SK-N-DZ (cell line): ENCODE results near the gene NFIB.
A peak's percentile ranks its signal among the peaks of the same experiment; 100 is the strongest.

ENCODE experiments used
- DNase-seq: peaks from one replicate; pipeline ENCODE4 v3.0.0-alpha.2; 2015; ENCODE audit warnings: low spot score

NFIB gene

GRCh38 chr9:14281136-14281795 lies 32.7 kb downstream of the NFIB start:
- DNase-seq, result no peak

DNA sequence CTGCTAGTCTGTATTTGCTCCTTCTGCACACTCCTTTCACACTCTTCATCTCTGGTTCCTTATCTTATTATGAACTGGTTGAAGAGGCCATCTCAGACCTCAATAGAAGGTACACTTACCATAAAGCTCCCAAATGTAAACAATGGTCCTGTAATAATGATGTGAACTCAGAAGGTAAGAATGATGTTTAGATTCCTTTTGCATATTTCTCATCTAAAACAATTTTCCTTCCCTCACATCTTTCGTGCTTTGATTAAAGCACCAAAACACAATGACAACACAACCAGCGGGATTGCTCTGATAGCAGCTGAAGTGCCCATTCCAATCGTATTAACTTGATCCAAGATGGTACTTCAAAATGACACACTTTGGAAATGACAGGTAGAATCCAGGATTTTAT lies 34.3 kb downstream of the NFIB start:
- no peak for DNase-seq

DNA sequence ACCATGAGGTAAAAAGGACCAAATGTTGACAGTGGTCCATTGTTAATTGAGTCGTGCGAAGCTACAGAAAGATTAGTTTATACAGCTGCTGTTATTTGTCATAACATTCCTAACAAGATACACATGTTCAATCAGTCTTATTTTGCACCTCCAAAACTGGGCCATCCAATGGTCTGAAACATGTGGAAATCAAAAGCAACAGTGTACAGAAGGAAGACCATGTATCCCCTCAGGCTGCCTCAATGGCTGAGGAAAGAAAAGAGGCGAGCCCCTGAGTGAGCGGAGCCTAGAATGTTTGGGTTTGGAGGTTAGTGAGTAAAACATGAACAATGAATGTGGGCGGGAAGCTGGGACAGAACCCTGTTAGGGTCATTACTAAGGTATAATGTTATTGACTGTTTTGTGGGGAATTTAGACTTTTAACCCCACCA lies 35.6 kb downstream of the NFIB start:
- no peak for DNase-seq

GRCh38 chr9:14277761-14278160 lies 36.2 kb downstream of the NFIB start:
- DNase-seq, result no peak

- DNase-seq, result no peak
These were observed 36.7 kb downstream of the NFIB start for GRCh38 chr9:14277244-14277643.

DNA sequence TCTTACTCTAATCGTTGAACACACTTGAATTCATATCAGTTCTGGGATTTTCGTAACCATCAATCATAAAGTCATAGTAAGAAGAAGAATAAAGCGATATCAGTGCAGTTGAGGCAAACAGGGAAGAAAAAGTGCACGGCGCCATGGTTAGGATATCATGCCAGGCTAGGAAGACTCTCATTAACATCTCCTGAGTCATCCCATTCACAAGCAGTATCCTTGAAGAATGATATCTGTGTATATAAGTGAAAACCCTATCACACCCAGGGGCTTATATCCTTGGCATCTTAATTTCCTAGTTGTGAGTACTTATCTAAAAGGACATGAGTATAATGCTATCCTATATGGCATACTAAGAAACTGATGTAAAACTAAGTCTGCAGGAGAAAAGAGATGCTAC lies 38.6 kb downstream of the NFIB start:
- no peak for DNase-seq

GRCh38 chr9:14273696-14274121 lies 40.2 kb downstream of the NFIB start:
- no peak for DNase-seq

GRCh38 chr9:14272927-14273528 lies 40.9 kb downstream of the NFIB start:
- no peak for DNase-seq

GRCh38 chr9:14271093-14271673 lies 42.8 kb downstream of the NFIB start:
- peak; percentile 66 for DNase-seq

DNA sequence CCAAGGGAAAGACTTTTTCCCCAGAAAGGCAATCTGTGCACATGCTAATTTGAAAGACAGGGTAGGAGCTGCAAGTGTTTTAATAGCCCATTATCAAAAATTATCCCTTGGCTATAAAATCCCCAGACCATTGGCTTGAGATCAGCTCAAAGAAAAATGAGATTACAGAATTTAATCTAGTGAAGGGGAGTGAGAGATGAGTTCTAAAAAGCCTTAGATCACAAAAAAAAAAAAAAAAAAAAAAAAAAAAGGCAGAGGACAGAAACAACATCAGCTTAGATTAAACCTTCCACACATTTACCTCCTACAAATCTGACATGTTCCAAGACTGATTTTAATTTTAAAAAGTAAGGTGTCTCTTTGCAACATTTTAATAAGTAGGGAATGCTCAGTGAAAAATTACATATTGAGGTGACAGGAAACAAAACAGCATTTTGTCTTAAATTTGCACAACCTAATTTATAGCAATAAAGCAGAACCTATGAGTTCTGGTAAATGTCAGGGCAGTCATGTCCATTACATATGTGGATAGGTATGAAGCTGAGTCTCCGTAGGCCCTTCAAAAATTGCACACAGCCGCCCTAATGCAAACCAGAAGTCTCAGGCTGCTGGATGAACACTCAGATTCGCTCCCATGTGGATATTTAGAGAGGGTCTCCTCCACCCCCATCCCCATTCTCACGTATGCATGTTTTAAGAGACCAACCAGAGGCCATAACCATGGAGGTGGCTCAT lies 43.4 kb downstream of the NFIB start:
- peak; percentile 95 for DNase-seq

- DNase-seq, result no peak
These were observed 44.0 kb downstream of the NFIB start for GRCh38 chr9:14269916-14270315.

GRCh38 chr9:14263707-14264483 lies 50.0 kb downstream of the NFIB start:
- DNase-seq, result no peak

GRCh38 chr9:14262827-14263226 lies 51.1 kb downstream of the NFIB start:
- DNase-seq, result no peak

DNA sequence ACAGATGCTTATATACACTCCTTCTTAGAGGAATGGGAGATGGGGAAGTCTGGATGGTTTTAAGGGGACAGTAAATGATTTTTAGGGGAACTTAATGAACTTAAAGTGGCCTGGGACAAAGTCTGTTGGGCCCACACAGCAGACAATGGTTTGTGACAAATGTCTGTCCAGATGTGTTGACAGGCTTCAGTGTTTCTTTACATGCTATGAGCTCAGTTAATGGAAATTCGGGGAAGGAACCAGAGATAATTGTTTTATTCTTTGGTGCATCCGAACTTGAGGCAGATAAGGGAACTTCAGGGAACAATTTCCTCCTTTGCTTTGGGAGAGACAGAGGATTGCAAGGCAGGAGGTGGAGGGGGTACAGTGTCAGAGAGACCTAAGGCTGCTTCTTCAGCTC lies 52.3 kb downstream of the NFIB start:
- DNase-seq, result no peak

GRCh38 chr9:14260101-14260500 lies 53.8 kb downstream of the NFIB start:
- DNase-seq, result no peak

DNA sequence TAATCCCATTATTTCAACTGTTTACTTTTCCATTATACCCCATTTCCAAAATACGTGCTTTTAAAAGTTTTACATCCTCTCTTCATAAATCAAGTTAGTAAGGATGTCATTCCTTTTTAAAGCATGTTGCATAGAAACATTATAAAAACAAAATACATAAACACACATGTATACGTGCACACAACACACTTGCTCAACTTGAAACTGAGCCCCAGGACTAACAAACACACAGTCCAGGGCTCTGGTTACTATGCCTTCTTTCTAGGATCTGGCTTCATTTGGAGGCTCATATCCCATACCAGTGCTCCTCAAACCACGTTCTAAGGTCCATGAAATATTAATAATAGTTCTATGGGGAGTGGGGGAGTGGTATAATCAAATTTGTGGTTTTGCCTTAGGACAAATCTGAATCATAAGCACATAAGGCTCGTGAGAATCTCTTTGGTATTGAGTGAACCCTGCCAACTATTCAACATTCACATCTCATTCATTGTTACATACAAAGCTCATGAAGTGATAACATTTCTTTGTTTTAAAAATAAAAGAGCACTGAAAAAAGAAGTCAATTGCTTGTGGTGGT lies 55.2 kb downstream of the NFIB start:
- no peak for DNase-seq

DNA sequence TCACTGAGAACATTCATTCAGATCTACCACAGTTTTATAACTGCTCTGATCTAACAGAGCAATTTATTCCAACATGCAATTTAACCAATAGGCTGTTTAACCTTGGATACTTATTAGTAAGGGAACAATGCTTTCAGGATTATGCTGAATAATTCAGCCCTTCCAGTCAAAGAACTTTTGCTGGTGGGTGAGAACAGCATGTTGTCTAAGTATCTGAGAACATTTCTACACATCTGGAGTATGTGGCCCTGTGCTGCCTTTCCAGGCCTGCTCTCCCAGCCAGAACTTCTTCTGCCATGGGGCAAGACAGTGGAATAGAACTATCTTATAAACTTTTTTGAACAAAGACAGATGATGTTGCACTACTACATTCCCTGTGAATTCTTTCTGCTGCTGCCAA lies 55.8 kb downstream of the NFIB start:
- DNase-seq, result no peak

DNA sequence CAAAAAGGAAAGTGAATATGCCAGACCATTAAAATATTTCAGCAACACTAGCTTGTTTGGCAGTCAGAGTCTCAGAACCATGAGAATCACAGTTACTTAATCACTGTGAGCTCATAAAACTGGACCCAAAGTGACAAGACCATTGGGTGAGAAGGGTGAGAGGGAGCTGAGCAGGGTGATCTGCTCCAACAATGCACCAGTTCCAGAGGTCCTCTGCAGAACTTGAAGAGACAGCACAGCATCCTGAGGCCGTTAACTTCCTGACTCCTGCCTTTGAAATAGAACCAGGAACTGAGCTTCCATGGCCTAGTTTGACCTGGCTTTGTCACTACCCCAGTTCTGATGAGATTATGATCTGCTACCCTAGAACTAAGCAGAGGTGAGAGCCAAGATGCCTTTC lies 57.4 kb downstream of the NFIB start:
- no peak for DNase-seq

DNA sequence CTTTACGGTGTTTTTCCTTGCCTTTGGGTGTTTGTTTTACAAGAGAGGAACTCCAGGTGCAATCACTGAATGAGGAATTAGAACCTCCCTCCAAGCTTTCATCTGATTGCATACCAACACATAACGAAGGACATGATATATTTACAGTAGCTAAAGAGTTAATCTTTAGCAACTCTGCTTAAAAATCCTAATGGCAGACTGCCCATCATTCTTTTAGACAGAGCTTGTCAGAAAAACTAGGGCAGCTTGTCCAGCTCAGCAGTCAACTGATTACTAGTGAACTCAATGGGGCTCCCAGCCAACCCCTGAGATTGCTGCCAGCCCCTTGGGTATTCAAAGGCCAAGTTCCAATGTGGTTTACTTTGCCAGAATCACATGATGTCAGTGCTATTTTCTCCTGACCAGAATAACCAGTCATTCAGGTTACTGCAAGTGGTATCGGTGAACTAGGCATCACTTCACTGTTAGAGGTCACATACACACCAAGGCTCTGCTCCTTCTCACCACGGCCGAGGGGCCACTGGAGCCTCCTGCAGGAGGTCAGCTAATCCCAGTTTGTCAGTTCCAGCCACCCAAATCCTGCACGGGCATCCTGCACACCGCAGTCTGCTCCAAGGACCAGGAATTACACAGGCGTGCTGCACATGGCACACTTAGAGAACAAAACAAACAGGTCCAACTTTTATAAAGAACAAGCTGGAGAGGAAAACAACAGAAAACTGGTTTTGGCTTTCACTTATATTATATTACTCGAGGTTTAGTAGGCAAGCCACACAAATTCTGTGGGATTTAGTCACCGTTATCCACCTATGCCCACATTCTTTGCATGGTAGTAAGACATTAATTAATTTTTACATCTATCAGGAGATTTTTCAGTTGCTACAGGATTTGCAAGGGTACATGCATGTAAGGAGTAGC lies 62.5 kb downstream of the NFIB start:
- no peak for DNase-seq

DNA sequence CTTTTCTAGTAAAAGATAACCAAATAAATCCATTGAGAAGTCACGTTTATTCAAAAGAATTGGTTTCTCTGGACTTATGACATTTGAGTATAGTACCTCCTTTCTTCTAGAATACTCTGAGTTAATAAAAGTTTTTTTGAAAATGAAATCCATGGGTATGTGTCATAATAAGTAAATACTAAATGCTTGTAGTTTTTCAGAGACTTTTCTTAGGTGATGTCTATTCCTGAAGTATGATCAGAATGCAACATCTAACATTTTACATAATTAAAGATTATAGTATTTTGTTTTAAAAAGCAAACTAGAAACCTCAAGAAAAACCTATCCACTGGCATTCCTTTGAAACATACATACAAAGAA lies 63.2 kb downstream of the NFIB start:
- no peak for DNase-seq
